Measurements from ENCODE around the gene MARCHF6. TPM values are rescaled to one million over a fixed set of nuclear protein-coding genes. Genes with fewer than 3 reads are reported as not detected.

Gene MARCHF6
- total RNA-seq, 4 donors from 2014 or later, result 27.6 to 67.1 (median 37.0) TPM

DNA sequence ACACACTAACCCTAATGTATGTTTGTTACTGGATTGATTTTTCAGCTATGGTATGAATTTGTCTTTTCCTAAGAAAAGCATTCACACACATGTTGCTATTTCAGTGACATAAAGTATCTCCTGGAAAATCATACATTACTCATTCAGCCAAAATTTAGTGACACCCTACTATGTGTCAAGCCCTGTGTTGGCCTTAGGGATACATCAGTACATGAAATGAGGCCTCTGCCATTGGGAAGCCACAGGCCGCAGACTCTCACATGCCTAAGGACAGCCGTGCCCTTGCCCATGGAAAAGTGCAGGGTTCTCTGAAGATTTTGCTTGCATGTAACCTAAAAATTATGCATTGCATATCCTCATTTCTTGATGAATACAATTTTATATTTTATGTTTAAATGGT lies 5.2 kb upstream of the MARCHF6 start:
- 67 to 95% methylated on average over 2 of the region's 2 CpGs for WGBS, 2 donors
- DNase-seq, result no peak
- no peaks in the 10 kb centered on the region for H3K36me3 ChIP-seq
- H3K4me3 ChIP-seq, result no peak overlapping the region
- intact Hi-C loops (cut with DNase I), result no loop called here
- TF ChIP-seq POLR2A (IDR thresholded peaks at IDR 0.05), result no peak
- no peaks in the 10 kb centered on the region for H3K9me3 ChIP-seq
- H3K4me1 ChIP-seq, result peaks cover 6 to 18% (median 9%) of the 10 kb centered on the region in 3 donors
- H3K27me3 ChIP-seq, result no peaks in the 10 kb centered on the region
- no peak overlapping the region for H3K27ac ChIP-seq

DNA sequence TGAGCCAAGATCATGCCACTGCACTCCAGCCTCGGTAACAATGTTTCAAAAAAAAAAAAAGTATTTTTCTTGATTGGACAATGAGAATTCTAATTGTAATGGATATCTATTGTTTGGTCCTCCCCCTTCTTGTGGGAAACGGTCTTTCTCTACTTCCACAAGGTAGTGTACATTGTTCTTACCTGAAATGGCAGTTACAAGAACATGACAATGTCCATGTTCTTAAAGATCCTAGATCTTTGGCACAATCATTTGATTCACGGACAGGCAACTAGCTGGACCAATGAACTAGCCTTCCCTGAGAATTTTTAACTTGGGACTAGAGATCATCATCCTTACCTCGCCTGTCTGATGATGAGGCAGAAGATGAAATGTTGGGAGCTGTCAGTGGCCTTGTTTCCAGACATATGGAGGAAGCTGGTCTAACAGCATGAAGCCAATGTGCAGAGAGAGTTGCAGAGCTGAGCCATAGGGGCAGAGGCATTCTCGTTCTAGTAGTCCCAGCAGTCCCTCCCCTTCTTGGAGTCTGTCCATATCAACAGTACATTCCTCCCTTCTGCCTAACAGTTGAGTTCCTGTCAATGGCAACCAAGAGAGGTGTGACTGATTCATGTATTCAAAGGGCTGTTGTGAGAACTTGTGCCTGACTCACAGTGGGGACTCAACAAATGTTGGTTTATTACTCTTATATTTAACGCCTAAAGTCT lies 2.1 kb upstream of the MARCHF6 start:
- intact Hi-C loops (cut with DNase I), result loop anchor here (10.0 kb wide), 1 partner anchor 67 kb away; no protein-coding TSS in a partner anchor
- Histone ChIP-seq H3K36me3 (no peaks in the 10 kb centered on the region), H3K9me3 (no peaks in the 10 kb centered on the region), H3K27me3 (no peaks in the 10 kb centered on the region), H3K4me1 (peaks cover 9 to 36% (median 13%) of the 10 kb centered on the region in 3 donors), H3K27ac (peak overlapping the region in 1 of 4 donors; percentile 99), H3K4me3 (no peak overlapping the region)
- 73 to 76% methylated on average over 6 of the region's 6 CpGs for WGBS, 2 donors
- TF ChIP-seq, protein P1, sequence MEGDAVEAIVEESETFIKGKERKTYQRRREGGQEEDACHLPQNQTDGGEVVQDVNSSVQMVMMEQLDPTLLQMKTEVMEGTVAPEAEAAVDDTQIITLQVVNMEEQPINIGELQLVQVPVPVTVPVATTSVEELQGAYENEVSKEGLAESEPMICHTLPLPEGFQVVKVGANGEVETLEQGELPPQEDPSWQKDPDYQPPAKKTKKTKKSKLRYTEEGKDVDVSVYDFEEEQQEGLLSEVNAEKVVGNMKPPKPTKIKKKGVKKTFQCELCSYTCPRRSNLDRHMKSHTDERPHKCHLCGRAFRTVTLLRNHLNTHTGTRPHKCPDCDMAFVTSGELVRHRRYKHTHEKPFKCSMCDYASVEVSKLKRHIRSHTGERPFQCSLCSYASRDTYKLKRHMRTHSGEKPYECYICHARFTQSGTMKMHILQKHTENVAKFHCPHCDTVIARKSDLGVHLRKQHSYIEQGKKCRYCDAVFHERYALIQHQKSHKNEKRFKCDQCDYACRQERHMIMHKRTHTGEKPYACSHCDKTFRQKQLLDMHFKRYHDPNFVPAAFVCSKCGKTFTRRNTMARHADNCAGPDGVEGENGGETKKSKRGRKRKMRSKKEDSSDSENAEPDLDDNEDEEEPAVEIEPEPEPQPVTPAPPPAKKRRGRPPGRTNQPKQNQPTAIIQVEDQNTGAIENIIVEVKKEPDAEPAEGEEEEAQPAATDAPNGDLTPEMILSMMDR (IDR thresholded peaks at IDR 0.05), result no peak
- no peak for TF ChIP-seq POLR2A (IDR thresholded peaks at IDR 0.05)
- DNase-seq, result no peak

DNA sequence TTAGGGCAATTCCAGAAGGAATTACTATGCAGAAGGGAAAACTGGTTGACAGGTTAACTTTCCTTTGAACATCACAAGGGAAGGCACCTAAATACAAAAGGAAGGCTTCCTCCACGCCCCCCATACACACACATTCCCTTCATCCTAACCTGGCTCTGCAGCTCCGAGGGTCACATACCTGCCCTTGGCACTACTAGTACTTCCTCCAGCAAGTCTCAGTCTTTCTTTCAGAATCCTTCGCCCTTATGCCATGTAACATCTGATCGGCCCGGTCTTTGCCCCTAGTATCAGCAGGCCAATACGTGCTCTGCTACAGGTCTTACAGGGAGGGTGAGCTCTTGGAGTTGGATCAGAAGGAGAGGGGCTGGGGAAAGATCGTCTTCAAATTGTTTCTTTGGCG lies 1.6 kb upstream of the MARCHF6 start:
- 85 to 90% methylated on average over 8 of the region's 8 CpGs for WGBS, 2 donors
- TF ChIP-seq, protein P1 (IDR thresholded peaks at IDR 0.05), result no peak
- TF ChIP-seq POLR2A (IDR thresholded peaks at IDR 0.05), result no peak
- H3K27me3 ChIP-seq, result no peaks in the 10 kb centered on the region

DNA sequence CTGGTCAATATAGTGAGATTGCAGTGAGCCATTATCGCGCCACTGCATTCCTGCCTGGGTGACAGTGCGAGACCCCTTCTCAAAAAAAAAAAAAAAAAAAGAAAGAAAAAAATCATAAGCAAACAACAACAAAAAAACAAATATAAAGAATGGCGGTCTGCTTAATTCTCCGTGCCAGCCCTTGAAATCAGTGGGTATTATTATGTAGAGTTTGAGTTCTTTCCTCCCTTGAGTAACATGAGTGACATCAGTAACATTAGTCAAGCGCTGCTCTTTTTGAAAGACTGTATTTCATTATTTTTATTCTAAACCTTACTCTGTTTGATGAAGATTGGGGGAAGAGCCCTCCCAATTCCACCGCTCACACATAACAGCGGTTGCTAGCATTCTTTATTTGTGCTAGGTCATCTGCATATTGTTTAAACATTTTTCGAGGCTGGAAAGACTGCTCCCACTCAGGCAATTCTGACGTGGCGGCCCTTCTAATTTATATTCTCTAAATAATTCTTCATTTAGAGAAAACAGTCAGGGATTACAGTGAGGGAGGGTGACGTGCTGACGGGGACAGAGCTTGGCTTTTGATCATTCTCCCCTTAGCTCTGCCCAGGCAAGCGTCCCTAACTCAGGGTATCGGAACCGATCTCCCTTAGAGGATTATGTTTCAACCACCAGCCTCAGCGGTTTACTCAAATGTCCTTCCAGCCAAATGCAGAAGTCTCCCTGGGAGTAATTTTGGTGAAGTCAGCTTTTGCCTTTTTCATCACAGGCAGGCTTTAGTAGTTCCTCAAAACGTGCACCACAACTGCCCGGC lies 860 bp upstream of the MARCHF6 start:
- WGBS, 2 donors, result 26 to 27% methylated on average over 17 to 19 of the region's 19 CpGs
- Histone ChIP-seq H3K9me3 (no peaks in the 10 kb centered on the region), H3K36me3 (no peaks in the 10 kb centered on the region), H3K27ac (peak overlapping the region; percentile 98 to 100 (median 99)), H3K4me1 (peaks cover 9 to 49% (median 17%) of the 10 kb centered on the region in 3 donors), H3K27me3 (no peaks in the 10 kb centered on the region), H3K4me3 (peak overlapping the region; percentile 82 to 99 (median 98))
- intact Hi-C loops (cut with DNase I), result loop anchor here (10.0 kb wide), 1 partner anchor 68 kb away; no protein-coding TSS in a partner anchor
- DNase-seq, result no peak
- TF ChIP-seq, protein P1 (IDR thresholded peaks at IDR 0.05), result no peak
- no peak for TF ChIP-seq POLR2A (IDR thresholded peaks at IDR 0.05)

More for the DNA sequence above, 1.6 kb upstream of the MARCHF6 start:
- intact Hi-C loops (cut with DNase I), result loop anchor here (10.0 kb wide), 1 partner anchor 67 kb away; no protein-coding TSS in a partner anchor
- Histone ChIP-seq H3K36me3 (no peaks in the 10 kb centered on the region), H3K4me3 (no peak overlapping the region), H3K27ac (peak overlapping the region in 2 of 4 donors; percentile 98 to 99), H3K4me1 (peaks cover 9 to 42% (median 13%) of the 10 kb centered on the region in 3 donors), H3K9me3 (no peaks in the 10 kb centered on the region)
- DNase-seq, result no peak

DNA sequence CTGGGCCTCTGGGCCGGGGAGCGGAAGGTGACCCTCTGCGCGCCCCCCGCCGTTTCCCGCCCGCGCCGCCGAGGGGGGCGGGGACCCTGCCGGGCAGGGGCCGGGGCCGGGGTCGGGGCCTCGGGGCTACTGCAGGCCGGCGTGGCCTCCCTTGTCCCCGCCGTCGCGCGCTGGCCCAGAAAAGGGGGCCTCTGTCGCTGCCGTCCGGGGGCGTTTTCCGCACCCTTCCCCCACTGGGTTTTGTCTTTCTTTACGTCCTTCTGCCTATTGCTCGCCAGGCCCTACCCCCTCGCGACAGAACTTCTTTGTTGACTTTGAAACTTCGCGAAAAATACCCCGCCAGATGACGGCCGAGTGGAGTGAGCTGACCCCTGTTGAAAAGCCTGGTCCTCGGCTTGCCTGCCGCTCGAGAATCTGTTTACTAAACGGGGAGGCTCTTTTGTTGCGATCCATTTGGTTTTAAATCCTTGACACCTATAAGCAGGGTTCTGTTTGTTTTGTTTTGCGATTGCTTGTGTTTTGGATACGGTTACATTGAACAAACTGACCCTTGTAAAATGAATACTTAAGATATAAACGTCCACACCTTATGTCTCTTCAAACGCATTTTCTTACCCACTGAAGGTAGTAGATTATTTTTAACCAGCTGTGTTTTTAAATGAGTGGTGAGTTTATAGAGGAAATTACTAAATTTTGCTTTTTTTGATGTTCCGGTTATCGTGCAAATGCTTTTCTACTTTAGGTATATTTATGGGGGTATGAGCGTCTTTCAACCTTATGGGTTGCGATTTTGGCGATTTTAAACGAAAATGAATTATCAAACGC lies 765 bp downstream of the MARCHF6 start:
- Histone ChIP-seq H3K4me1 (peaks cover 9 to 65% (median 18%) of the 10 kb centered on the region in 3 donors), H3K27me3 (no peaks in the 10 kb centered on the region), H3K9me3 (no peaks in the 10 kb centered on the region), H3K27ac (peak overlapping the region; percentile 98 to 100 (median 99)), H3K4me3 (peak overlapping the region; percentile 82 to 99 (median 98)), H3K36me3 (no peaks in the 10 kb centered on the region)
- intact Hi-C loops (cut with DNase I), result loop anchor here (10.0 kb wide), 1 partner anchor 69 kb away; no protein-coding TSS in a partner anchor
- no peak for DNase-seq
- 1 to 3% methylated on average over 25 to 30 of the region's 54 CpGs for WGBS, 2 donors
- TF ChIP-seq, protein P1 (IDR thresholded peaks at IDR 0.05), result no peak
- TF ChIP-seq POLR2A (IDR thresholded peaks at IDR 0.05), result no peak

Data from esophagus squamous epithelium (tissue), 5 donors.